Activated naive CD8-positive, alpha-beta T cell treated with anti-CD3 and anti-CD28 coated beads, Interleukin-2, amount 10 ng/mL, durations not matched to agents 7 days and 5 days (primary cell): ENCODE results near the gene MINK1. TPM values are rescaled to one million over a fixed set of nuclear protein-coding genes. Genes with fewer than 3 reads are reported as not detected.

ENCODE experiments used
- ATAC-seq: fragments of 150-1000 bp; cut with Tn5 transposase; one replicate; pipeline ENCODE4 v1.10.0; 2021; ENCODE audit warnings: low read depth, moderate library complexity
- POLR2A ChIA-PET: fragments of 350-600 bp; sonication (Branson Sonifier 250); formaldehyde crosslinking; loops from one replicate; lab custom pipeline; 2021; ENCODE audit warnings: antibody characterized with exemption; lab: Charles Lee
- DNase-seq: peaks from one replicate; pipeline ENCODE4 v3.0.0; 2021
- H3K27ac Mint-ChIP-seq: one replicate; pipeline ENCODE4 v1.8.0; 2022; ENCODE audit warnings: mild to moderate bottlenecking, mixed read lengths
- H3K27me3 Mint-ChIP-seq: one replicate; pipeline ENCODE4 v1.8.0; 2022; ENCODE audit warnings: mild to moderate bottlenecking, moderate library complexity, mixed read lengths
- H3K36me3 Mint-ChIP-seq: one replicate; pipeline ENCODE4 v1.8.0; 2021; ENCODE audit warnings: mild to moderate bottlenecking, mixed read lengths
- H3K4me1 Mint-ChIP-seq: one replicate; pipeline ENCODE4 v1.8.0; 2021; ENCODE audit warnings: mixed read lengths
- H3K4me3 Mint-ChIP-seq: one replicate; pipeline ENCODE4 v1.8.0; 2022; ENCODE audit warnings: mild to moderate bottlenecking, moderate library complexity, mixed read lengths
- H3K9me3 Mint-ChIP-seq: one replicate; pipeline ENCODE4 v1.8.0; 2021; ENCODE audit warnings: mixed read lengths
- total RNA-seq, 2 experiments: library from RNA; stranded (reverse); gene quantifications; one replicate each; pipeline ENCODE4 v1.2.3, GENCODE V29; 2021

MINK1 gene
- total RNA-seq, 2 experiments from 2014 or later, result 123 to 128 TPM

DNA sequence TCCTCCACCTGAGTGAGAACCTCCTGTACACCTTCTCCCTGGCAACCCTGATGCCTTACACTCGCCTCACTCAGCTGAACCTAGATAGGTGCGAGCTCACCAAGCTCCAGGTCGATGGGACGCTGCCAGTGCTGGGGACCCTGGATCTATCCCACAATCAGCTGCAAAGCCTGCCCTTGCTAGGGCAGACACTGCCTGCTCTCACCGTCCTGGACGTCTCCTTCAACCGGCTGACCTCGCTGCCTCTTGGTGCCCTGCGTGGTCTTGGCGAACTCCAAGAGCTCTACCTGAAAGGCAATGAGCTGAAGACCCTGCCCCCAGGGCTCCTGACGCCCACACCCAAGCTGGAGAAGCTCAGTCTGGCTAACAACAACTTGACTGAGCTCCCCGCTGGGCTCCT lies 99.6 kb downstream of the MINK1 start:
- H3K27me3 Mint-ChIP-seq, result no peaks in the 10 kb centered on the region
- no peaks in the 10 kb centered on the region for H3K9me3 Mint-ChIP-seq
- POLR2A ChIA-PET, result no interaction called here
- ATAC-seq, result no peak
- peaks cover 30% of the 10 kb centered on the region for H3K4me1 Mint-ChIP-seq
- no peak overlapping the region for H3K4me3 Mint-ChIP-seq
- peaks cover 45% of the 10 kb centered on the region for H3K36me3 Mint-ChIP-seq
- no peak for DNase-seq
- H3K27ac Mint-ChIP-seq, result no peak overlapping the region

GRCh38 chr17:4933646-4934045 lies 100.5 kb downstream of the MINK1 start:
- Mint-ChIP-seq H3K4me1 (peaks cover 33% of the 10 kb centered on the region), H3K9me3 (no peaks in the 10 kb centered on the region), H3K4me3 (no peak overlapping the region), H3K36me3 (peaks cover 45% of the 10 kb centered on the region), H3K27ac (peak overlapping the region; percentile 52), H3K27me3 (no peaks in the 10 kb centered on the region)
- ATAC-seq, result no peak
- DNase-seq, result no peak
- POLR2A ChIA-PET, result interaction anchor here (0.8 to 1.3 kb wide), 4 partner anchors 34 to 97 kb away, joined by 3 read pairs; no protein-coding TSS in a partner anchor

DNA sequence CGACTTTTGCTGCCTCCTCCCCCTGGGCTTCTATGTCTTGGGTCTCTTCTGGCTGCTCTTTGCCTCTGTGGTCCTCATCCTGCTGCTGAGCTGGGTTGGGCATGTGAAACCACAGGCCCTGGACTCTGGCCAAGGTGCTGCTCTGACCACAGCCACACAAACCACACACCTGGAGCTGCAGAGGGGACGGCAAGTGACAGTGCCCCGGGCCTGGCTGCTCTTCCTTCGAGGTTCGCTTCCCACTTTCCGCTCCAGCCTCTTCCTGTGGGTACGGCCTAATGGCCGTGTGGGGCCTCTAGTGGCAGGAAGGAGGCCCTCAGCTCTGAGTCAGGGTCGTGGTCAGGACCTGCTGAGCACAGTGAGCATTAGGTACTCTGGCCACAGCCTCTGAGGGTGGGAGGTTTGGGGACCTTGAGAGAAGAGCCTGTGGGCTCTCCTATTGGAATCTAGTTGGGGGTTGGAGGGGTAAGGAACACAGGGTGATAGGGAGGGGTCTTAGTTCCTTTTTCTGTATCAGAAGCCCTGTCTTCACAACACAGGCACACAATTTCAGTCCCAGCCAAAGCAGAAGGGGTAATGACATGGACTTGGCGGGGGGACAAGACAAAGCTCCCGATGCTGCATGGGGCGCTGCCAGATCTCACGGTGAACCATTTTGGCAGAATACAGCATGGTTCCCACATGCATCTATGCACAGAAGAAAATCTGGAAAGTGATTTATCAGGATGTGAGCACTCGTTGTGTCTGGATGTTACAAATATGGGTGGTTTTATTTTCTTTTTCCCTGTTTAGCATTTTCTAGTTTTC lies 101.2 kb downstream of the MINK1 start:
- POLR2A ChIA-PET, result interaction anchor here (0.8 to 1.3 kb wide), 7 partner anchors 9 to 96 kb away, joined by 3 to 4 read pairs (median 3); partner anchors contain the start of gene PFN1
- Mint-ChIP-seq H3K4me3 (peak overlapping the region; percentile 3), H3K36me3 (peaks cover 42% of the 10 kb centered on the region), H3K4me1 (peaks cover 38% of the 10 kb centered on the region), H3K9me3 (no peaks in the 10 kb centered on the region), H3K27me3 (no peaks in the 10 kb centered on the region), H3K27ac (peak overlapping the region; percentile 52)
- no peak for DNase-seq
- peak; percentile 35 for ATAC-seq

DNA sequence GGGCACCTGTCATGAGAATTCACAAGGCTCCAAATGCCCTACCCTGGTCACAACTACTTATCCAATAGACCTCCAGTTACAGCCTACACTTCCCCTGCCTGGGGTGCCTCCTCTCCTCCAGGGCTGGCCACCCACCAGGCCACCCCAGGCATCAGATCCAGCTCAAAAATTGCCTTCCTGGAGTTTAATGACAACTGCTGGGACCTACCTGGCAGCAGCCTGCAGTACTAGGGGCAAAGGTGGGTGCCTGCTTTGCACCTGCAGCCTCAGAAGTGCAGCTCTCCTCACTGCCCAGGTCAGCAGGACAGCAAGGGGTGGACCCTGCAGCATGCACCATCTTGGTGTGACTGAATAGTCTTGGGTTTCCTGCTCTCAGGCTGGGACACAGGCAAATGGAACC lies 102.5 kb downstream of the MINK1 start:
- H3K4me1 Mint-ChIP-seq, result peaks cover 37% of the 10 kb centered on the region
- peaks cover 39% of the 10 kb centered on the region for H3K36me3 Mint-ChIP-seq
- POLR2A ChIA-PET, result interaction anchor here (1.5 to 2.1 kb wide), 2 partner anchors 9 to 27 kb away, joined by 5 to 6 read pairs; no protein-coding TSS in a partner anchor
- ATAC-seq (no peak), DNase-seq (no peak)
- no peaks in the 10 kb centered on the region for H3K27me3 Mint-ChIP-seq
- H3K27ac Mint-ChIP-seq, result no peak overlapping the region
- H3K9me3 Mint-ChIP-seq, result no peaks in the 10 kb centered on the region
- no peak overlapping the region for H3K4me3 Mint-ChIP-seq

- H3K9me3 Mint-ChIP-seq, result no peaks in the 10 kb centered on the region
- H3K27ac Mint-ChIP-seq, result peak overlapping the region; percentile 44
- no peak for ATAC-seq
- DNase-seq, result no peak
- peaks cover 36% of the 10 kb centered on the region for H3K4me1 Mint-ChIP-seq
- no peaks in the 10 kb centered on the region for H3K27me3 Mint-ChIP-seq
- peaks cover 37% of the 10 kb centered on the region for H3K36me3 Mint-ChIP-seq
- no peak overlapping the region for H3K4me3 Mint-ChIP-seq
- POLR2A ChIA-PET, result interaction anchor here (0.5 to 2.1 kb wide), 5 partner anchors 9 to 27 kb away, joined by 3 to 6 read pairs (median 4); no protein-coding TSS in a partner anchor
Observed at GRCh38 chr17:4936436-4936835, 103.3 kb downstream of the MINK1 start.

GRCh38 chr17:4937553-4937952 lies 104.4 kb downstream of the MINK1 start:
- Mint-ChIP-seq H3K4me1 (peaks cover 43% of the 10 kb centered on the region), H3K27ac (no peak overlapping the region), H3K4me3 (no peak overlapping the region), H3K36me3 (peaks cover 41% of the 10 kb centered on the region), H3K9me3 (no peaks in the 10 kb centered on the region), H3K27me3 (no peaks in the 10 kb centered on the region)
- POLR2A ChIA-PET, result interaction anchor here (1.0 kb wide), 1 partner anchor 20 kb away, joined by 3 read pairs; no protein-coding TSS in a partner anchor
- no peak for DNase-seq
- no peak for ATAC-seq

GRCh38 chr17:4938069-4938491 lies 104.9 kb downstream of the MINK1 start:
- DNase-seq (no peak), ATAC-seq (no peak)
- no peaks in the 10 kb centered on the region for H3K27me3 Mint-ChIP-seq
- H3K4me1 Mint-ChIP-seq, result peaks cover 47% of the 10 kb centered on the region
- H3K9me3 Mint-ChIP-seq, result no peaks in the 10 kb centered on the region
- H3K4me3 Mint-ChIP-seq, result peak overlapping the region; percentile 100
- H3K36me3 Mint-ChIP-seq, result peaks cover 43% of the 10 kb centered on the region
- peak overlapping the region; percentile 22 for H3K27ac Mint-ChIP-seq
- POLR2A ChIA-PET, result interaction anchor here (2.8 to 4.0 kb wide), 2 partner anchors 12 to 60 kb away, joined by 20 to 106 read pairs; partner anchors contain the start of genes ENO3, INCA1, KIF1C and PFN1

DNA sequence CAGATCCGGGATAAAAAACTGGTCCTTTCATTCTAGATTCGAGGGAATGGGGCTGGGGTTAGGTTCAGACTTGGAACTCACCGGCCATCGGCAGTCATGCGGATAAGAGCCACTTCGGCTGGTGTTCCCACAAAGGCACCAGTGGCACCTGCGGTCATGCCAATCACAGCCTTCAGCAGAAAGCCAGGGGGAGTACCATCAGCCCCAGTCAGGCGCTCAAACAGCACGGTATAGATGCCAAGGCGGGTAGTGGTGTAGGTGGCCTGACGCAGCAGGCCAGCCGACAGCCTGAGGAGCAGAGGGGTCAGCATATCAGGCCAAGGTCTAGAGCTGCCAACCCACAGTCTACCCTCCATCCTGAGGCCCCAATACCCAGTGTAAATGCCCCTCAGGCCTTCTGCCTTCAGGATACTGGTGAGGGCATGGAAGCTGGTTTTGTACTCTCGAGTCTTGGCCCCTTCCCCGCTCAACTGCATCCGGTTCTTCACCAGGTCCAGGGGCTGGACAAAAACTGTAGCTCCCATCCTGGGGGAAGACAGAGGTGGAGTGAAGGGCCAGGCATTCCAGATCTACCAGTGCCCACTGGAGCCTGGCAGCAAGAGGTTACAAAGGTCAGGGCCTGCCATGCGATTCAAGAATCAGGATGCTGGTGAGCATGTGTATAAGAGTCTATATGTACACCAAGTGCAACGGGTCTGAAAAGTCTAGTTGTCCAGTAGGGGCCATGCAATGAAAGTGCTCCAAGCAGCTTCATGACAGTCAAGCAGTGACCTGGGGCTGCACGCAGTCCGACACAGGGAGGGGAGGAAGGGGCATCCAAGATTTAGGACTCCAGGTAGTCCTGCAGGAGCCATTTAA lies 105.8 kb downstream of the MINK1 start:
- Mint-ChIP-seq H3K36me3 (peaks cover 47% of the 10 kb centered on the region), H3K4me3 (peak overlapping the region; percentile 100), H3K27ac (peak overlapping the region; percentile 88), H3K9me3 (no peaks in the 10 kb centered on the region), H3K4me1 (peaks cover 48% of the 10 kb centered on the region), H3K27me3 (no peaks in the 10 kb centered on the region)
- POLR2A ChIA-PET, result interaction anchor here (1.2 to 17.2 kb wide), 11 partner anchors 11 to 796 kb away, joined by 3 to 441 read pairs (median 8); partner anchors contain the start of genes C17orf107, CAMTA2, CYB5D2 and ENO3
- DNase-seq, result no peak
- no peak for ATAC-seq

GRCh38 chr17:4939546-4939795 lies 106.3 kb downstream of the MINK1 start:
- DNase-seq (no peak), ATAC-seq (no peak)
- Mint-ChIP-seq H3K36me3 (peaks cover 51% of the 10 kb centered on the region), H3K9me3 (no peaks in the 10 kb centered on the region), H3K27ac (peak overlapping the region; percentile 88), H3K4me3 (peak overlapping the region; percentile 100), H3K4me1 (peaks cover 47% of the 10 kb centered on the region), H3K27me3 (no peaks in the 10 kb centered on the region)
- POLR2A ChIA-PET, result interaction anchor here (0.7 to 17.2 kb wide), 21 partner anchors 10 to 796 kb away, joined by 3 to 441 read pairs (median 4); partner anchors contain the start of genes C17orf107, CAMTA2, CYB5D2 and ENO3

DNA sequence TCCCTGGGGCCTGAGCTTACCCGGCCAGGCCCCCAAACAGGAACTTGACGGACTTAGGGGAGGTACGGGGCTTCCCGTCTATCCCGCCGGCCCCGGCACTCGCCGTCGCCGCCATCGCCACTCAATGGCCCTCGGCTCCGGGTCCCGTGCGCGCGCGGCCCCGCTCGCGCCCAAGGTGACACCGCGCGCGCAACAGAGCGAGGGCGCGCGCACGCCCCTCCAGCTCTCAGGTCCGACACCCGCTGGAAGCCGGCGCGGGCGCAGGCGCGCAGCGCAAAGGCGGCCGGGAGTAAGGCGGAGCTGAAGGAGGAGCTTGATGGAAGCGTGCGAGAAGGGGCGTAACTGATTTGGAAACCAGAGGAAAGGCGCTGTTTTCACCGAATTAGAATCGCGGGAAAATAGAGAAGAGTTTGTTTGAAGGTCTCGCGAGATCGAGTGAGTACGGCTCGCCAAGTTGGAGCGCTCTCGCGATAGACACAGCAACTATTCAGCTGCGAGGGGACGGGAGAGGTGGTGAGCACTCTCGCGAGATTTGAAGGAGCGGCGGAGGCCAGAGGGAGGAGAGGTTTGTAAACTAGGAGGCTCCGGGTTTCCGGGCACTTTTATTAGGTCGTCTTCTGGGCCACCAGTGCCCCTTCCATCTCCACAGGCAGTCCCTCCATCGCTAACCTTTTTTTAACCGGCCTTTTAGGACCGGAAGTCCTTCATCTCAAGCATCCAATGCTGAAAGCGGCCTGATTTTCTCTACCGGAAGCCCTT lies 106.8 kb downstream of the MINK1 start, which contains the start of the genes RNF167 and SLC25A11:
Gene RNF167 (plus strand): TSS at position 473 of the 759 bp plus-strand sequence. CDS start 642 bp downstream, outside the sequence.
Gene SLC25A11 (minus strand): TSS at position 251 of the 759 bp plus-strand sequence. CDS start 136 bp downstream, at position 115.
- Mint-ChIP-seq H3K36me3 (peaks cover 54% of the 10 kb centered on the region), H3K4me1 (peaks cover 49% of the 10 kb centered on the region), H3K9me3 (no peaks in the 10 kb centered on the region), H3K27me3 (no peaks in the 10 kb centered on the region), H3K27ac (peak within 1 kb of the TSS; percentile 88), H3K4me3 (peak within 1 kb of the TSS; percentile 100)
- ATAC-seq, result peak; percentile 77
- DNase-seq, result peak; percentile 94
- POLR2A ChIA-PET, result interaction anchor here (0.7 to 17.2 kb wide), 26 partner anchors 10 to 797 kb away, joined by 3 to 441 read pairs (median 3); partner anchors contain the start of genes C17orf107, CAMTA2, CYB5D2 and ENO3

- POLR2A ChIA-PET, result interaction anchor here (0.8 to 17.2 kb wide), 20 partner anchors 9 to 231 kb away, joined by 3 to 441 read pairs (median 4); partner anchors contain the start of genes C17orf107, CAMTA2, ENO3 and INCA1
- Mint-ChIP-seq H3K4me1 (peaks cover 57% of the 10 kb centered on the region), H3K36me3 (peaks cover 61% of the 10 kb centered on the region), H3K9me3 (no peaks in the 10 kb centered on the region), H3K4me3 (peak overlapping the region; percentile 100), H3K27ac (peak overlapping the region; percentile 88), H3K27me3 (no peaks in the 10 kb centered on the region)
- ATAC-seq (no peak), DNase-seq (peak; percentile 80)
Observed at GRCh38 chr17:4940555-4941318, 107.6 kb downstream of the MINK1 start.
